Transverse colon (tissue), 3 donors: ENCODE measurements around the gene CCDC85C.

ENCODE experiments used
- CTCF ChIP-seq, 5 experiments: fragments of 200-600 bp in 3 of 5; fragments of 450-650 bp in 2 of 5; sonication (generic) in 3 of 5; IDR thresholded peaks; 1 replicate in 2 of 5; 2 replicates in 3 of 5; pipeline ENCODE4 v1.5.1; 2016 to 2017; ENCODE audit warnings: antibody characterized with exemption in 5 of 5, inconsistent platforms in 3 of 5, mild to moderate bottlenecking in 2 of 5, moderate library complexity in 1 of 5
- EP300 ChIP-seq: sonication (generic); formaldehyde crosslinking; IDR thresholded peaks from one replicate; pipeline ENCODE4 v1.6.1; 2017; ENCODE audit warnings: antibody characterized with exemption, low read depth
- POLR2A ChIP-seq: fragments of 450-650 bp; IDR thresholded peaks from one replicate; pipeline ENCODE4 v1.6.1; 2016; ENCODE audit warnings: antibody characterized with exemption, mild to moderate bottlenecking, moderate library complexity

DNA sequence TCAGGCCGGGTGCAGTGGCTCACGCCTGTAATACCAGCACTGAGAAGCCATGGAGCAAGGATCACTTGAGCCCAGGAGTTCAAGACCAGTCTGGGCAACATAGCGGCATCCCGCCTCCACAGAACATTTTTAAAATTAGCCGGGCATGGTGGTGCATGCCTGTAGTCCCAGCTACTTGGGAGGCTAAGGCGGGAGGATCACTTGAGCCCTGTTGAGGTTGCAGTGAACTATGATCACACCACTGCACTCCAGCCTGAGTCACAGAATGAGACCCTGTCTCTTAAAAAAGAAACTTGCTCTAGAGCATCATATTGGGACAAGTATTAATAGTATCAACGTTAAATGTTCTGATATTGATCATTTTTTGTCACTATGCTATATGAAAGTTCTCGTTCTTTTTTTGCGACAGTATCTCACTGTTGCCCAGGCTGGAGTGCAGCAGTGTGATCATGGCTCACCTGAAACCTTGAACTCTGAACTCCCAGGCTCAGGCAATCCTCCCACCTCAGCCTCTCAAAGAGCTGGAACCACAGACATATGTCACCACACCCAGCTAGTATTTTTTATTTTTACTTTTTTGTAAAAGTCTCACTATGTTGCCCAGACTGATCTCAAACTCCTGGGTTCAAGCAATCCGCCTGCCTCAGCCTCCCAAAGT lies 47.7 kb downstream of the CCDC85C start:
- no peak for TF ChIP-seq CTCF (IDR thresholded peaks at IDR 0.05)
- TF ChIP-seq POLR2A: no peak
- no peak for TF ChIP-seq EP300
